ENCODE measurements around the gene MTSS2.

Gene MTSS2

GRCh38 chr16:70687671-70688245, 1.9 kb upstream of the MTSS2 start:
- in situ Hi-C loops (cut with MboI; ENCODE audit: low sequenced_read_pairs), result no loop called here

- in situ Hi-C loops (cut with MboI; ENCODE audit: low sequenced_read_pairs), result no loop called here
Measured at GRCh38 chr16:70687102-70687511, 1.3 kb upstream of the MTSS2 start.

- in situ Hi-C loops (cut with MboI; ENCODE audit: low sequenced_read_pairs), result no loop called here
Measured at GRCh38 chr16:70686376-70687101, 686 bp upstream of the MTSS2 start.

GRCh38 chr16:70685061-70685937, 554 bp downstream of the MTSS2 start:
- in situ Hi-C loops (cut with MboI; ENCODE audit: low sequenced_read_pairs), result no loop called here

- in situ Hi-C loops (cut with MboI; ENCODE audit: low sequenced_read_pairs), result no loop called here
Measured at GRCh38 chr16:70684146-70685060, 1.4 kb downstream of the MTSS2 start.

GRCh38 chr16:70683146-70683944, 2.5 kb downstream of the MTSS2 start:
- in situ Hi-C loops (cut with MboI; ENCODE audit: low sequenced_read_pairs), result no loop called here

GRCh38 chr16:70682239-70683145, 3.4 kb downstream of the MTSS2 start:
- in situ Hi-C loops (cut with MboI; ENCODE audit: low sequenced_read_pairs), result no loop called here

GRCh38 chr16:70681382-70682238, 4.2 kb downstream of the MTSS2 start:
- in situ Hi-C loops (cut with MboI; ENCODE audit: low sequenced_read_pairs), result no loop called here

- in situ Hi-C loops (cut with MboI; ENCODE audit: low sequenced_read_pairs), result no loop called here
Measured at GRCh38 chr16:70680495-70681381, 5.1 kb downstream of the MTSS2 start.

- in situ Hi-C loops (cut with MboI; ENCODE audit: low sequenced_read_pairs), result no loop called here
Measured at GRCh38 chr16:70679671-70680494, 6.0 kb downstream of the MTSS2 start.

- in situ Hi-C loops (cut with MboI; ENCODE audit: low sequenced_read_pairs), result no loop called here
Measured at GRCh38 chr16:70678898-70679670, 6.8 kb downstream of the MTSS2 start.

- in situ Hi-C loops (cut with MboI; ENCODE audit: low sequenced_read_pairs), result no loop called here
Measured at GRCh38 chr16:70678121-70678897, 7.5 kb downstream of the MTSS2 start.

GRCh38 chr16:70677499-70678120, 8.2 kb downstream of the MTSS2 start:
- in situ Hi-C loops (cut with MboI; ENCODE audit: low sequenced_read_pairs), result no loop called here

Measured in hTERT RPE-1 (cell line).